Urothelium cell line (cell line): Measurements from ENCODE around the gene CGA.

Experiments
- DNase-seq: peaks from one replicate; pipeline ENCODE4 v3.0.0; 2011; ENCODE audit warnings: low spot score, mixed read lengths
- FAIRE-seq: peaks from 2 replicates; lab custom pipeline; 2011; peaks lifted over from hg19 to GRCh38; lab: Jason Lieb, UNC

The CGA gene

DNA sequence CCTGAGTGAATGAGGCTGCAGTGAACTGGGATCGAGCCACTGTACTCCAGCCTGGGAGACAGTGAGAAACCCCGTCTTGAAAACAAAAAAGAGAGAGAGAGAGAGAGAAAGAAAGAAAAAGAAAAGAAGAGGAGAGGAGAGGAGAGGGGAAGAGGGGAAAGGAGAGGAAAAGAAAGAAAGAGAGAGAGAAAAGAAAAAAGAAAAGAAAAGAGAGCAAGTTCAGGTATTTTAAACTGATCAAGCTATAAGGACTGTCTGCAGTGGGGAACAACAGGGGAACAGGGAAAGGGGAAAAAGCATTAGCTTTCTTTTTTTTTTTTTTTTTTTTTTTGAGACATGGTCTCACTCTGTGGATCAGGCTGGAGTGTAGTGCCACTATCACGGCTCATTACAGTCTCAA is 2.5 kb downstream of the CGA start:
- FAIRE-seq (no peak), DNase-seq (no peak)

DNA sequence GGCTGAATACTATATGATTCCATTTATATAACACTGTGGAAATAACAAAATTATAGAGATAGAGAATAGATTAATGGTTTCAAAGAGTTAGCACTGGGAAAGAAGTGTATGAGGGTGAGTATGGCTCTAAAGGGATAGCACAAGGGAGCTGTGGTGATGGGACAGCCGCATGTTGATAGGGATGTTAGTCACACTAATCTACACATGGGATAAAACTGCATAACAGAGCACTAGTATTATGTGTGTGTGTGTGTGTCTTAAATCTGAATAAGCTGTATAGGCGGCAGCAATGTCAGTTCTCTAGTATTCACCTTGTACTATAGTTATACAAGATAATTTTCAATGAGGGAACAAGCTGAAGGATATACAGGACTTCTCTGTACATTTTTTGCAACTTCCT is 5.8 kb downstream of the CGA start:
- DNase-seq (no peak), FAIRE-seq (no peak)

DNA sequence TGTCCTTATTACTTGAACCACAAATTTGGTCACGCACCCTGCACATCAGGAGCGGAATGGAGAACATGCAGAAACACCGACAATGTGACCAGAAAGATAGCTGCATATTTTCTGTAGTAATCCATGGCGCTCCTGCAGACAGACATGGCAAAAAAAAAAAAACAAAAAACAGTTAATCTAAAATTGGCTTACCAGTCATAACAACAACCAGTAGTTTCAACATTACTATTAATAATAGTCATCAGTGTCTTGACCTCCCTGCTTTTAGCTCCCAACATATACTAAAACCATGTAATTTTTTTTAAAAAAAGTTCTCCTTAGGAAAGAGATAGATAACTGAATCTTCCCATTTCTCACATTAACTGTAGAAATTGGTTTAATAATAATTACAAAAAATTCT is 6.8 kb downstream of the CGA start:
- FAIRE-seq (no peak), DNase-seq (no peak)

DNA sequence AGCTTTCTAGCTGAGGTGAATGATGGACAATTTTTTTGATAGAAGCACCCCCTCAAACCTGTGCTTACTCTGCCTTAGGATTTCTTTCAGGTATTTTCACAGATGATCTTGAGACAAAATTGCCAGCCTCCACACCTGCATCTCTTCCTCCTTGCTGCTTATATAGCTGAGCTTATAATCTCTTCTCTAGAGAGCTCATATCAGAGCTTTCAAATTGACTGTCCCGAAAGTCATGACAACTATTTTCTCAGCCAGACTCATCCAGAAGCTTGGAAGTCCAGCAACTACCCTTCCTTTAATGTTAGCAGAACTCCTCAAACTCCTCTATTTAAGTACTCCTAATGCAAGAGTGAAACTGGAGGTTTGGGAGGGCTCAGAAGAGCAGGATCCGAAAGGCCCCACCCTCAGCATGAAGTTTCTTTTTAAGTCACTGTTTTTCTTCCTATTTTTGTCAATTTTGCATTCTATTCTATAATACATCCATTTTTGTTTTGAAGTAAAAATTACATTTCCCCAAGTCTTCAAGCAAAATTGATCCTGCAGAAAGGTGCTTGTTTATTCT is 12.7 kb downstream of the CGA start:
- FAIRE-seq: no peak
- DNase-seq: no peak

DNA sequence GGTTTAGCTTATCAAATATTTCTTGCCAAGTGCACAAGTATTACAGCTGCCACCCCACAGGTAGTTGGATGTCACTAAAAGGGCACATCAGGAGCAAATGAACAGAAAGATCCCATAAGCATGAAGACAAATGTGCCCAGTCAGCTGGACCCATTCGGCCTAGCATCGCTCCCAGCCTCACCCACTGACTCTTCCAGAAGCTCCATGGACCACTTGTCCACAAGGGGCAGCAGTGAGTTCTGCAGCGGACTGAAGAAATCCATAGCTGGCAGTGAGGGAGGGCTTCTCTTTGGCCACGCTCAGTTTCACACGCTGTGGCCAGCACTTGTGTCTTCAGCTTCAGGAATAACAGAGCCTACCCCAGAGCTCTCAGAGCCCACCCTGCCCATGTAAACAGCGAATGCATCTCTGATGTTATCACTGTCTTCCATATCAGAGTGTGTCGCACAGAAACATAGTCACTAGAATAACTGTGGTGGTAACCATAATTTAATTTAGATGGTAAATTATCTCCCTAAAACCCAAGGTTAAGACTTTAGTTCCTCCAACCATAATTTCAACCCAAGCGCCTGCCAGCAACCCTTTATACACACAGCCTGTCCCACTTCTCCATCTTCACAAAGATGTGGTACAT is 15.8 kb downstream of the CGA start:
- DNase-seq (peak; percentile 61), FAIRE-seq (no peak)

DNA sequence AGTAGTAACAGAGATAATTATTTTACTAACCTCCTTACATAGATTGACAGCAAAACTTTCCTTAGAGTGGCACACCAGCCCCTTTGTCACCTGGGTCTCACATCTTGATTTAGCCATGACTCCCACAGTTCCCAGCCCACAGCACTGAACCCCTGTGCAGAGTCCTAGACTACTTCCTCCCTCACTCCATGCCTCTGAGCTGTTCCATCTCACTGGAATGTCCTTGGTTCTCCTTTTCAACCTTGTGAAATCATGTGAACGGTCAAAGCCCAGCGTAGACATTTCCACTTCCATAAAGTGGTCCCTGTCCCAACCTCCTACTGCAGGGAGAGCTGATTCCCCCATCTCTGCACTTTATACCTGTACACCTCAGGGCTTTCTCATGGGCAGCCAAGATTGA is 19.7 kb downstream of the CGA start:
- DNase-seq: no peak
- FAIRE-seq: no peak

DNA sequence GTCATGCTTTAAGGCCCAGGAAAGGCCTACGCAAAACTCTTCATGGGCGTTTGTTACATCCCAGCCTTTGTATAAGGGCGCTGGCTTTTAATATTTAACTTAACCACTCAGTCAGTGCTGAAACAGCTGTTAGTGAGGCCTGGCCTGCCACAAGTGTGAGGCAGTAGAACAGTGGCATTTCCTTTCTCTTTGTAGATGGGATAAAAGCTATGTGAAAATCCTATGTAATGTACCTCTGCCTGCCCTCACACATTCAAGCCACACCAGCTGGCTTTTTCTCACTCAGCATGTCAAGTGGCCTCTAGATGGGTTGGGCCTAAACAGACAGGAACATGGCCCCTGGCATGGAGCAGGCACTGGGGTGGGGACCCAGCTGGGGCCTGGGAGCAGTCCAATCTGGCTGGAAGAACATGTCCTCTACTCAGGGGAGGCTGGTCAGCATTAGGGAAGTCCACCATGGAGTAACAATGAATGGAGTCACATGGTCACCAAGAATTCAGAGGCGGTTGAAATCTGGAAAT is 20.7 kb downstream of the CGA start:
- DNase-seq: no peak
- FAIRE-seq: no peak

DNA sequence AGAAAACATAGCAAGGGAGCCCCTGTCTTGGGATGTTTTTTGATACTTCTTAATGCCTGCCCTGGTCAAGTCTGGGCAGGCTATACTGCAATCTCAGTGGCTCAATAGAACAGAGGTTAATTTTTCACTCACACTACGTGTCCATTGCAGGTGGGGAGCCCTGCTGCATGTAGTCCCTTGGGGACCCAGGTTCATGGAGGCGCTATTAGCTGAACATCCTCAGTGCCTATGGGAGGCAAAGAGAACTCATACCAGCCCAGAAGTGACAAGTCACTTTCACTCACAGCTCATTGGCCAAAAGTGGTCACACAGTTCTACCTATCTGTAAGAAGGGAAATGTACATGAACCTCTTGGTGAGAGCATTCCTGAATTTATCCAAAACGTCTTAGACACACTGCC is 23.2 kb downstream of the CGA start:
- no peak for FAIRE-seq
- no peak for DNase-seq

DNA sequence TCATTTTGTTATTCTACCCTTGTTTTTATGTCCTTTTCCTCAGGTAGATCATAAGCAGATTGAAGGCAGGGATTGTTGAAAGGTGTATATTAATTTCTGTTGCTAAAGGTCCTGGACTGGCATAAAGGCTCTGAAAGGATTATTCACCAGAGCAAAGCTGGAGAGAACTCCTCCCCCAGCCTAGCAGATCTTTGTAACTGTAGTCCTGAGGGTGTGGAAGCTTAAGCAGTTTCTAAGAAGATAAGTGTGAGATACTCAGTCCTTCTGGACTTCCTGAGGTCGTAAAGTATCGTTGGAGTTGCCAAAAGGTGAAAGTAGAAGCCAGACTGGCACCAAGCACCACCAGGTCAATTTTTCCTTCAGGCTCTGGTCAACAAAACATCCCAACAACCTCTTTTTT is 24.2 kb downstream of the CGA start:
- FAIRE-seq (no peak), DNase-seq (no peak)

DNA sequence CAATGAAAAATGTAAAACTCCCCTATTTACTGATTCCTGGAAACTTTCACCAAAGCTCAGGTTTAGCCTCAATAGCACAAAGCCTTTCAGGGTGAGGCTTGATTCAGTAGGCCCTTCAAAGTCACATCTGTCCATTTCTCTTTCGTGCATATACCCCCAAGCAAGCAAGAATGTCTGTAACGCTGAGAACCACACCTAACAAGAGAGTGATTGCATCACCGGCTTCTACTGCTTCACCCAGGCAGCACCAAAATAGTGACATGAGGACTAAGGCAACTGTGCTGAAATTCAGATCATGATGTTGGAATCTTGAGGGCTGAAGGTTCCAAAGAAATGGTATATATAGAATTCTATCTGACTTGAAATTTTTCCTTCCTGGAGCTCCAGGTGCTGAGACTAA is 26.1 kb downstream of the CGA start:
- DNase-seq: no peak
- no peak for FAIRE-seq

DNA sequence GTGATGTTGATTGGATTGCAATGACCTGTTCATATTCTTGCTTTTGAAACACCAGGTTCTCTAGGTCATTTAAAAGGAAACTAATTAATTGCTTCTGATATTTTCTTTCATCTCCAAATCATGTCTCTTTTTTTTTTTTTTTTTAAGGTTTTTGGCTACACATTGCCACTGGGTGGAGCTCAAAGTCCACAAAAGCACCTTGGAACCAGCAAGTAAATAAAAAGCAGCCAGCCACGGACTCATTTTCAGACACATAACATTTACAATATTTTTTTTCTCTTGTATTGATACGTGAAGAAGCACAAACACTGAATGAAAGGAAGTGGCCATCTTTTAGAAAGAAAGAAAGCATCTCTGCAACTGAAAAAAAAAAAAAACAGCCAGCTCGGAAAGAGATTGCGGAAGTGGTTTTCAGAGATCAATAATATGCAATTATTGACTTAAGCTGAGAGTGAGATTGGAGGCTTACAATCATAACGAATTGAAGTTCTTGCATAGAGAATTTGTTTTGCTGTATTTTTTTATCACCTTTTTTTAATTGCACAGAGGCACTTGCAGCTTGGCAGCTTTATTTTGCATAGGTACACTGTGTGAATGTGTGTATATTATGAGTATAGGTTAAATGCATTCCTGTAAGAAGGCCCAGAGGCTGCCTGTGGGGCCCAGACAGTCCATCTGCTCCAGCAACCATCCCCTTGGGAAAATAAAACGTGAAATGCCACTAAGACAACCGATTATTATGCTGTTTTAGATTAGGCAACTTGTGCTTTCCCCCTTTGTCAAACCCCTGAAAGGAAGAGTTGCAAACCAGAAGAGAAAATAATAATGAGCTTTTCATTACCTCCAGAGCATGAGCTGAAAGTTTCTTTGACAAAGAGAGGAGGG is 28.2 kb downstream of the CGA start:
- FAIRE-seq (no peak), DNase-seq (peak; percentile 27)

DNA sequence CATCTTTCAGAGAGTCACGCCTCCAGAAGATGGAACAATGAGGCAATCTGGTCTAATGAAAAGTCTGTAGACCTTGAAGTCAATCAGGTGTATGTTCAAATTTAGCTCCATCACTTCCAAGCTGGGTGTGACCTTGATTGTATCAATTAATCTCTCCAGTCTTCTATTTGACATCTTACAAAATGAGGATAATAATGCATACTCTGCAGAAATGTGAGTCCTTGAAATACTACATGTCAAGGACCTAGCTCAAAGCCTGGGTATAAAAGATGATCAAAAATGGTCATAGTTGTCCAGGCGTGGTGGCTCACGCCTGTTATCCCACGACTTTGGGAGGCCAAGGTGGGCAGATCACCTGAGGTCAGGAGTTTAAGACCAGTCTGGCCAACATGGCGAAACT is 29.8 kb downstream of the CGA start:
- DNase-seq: no peak
- FAIRE-seq: no peak

DNA sequence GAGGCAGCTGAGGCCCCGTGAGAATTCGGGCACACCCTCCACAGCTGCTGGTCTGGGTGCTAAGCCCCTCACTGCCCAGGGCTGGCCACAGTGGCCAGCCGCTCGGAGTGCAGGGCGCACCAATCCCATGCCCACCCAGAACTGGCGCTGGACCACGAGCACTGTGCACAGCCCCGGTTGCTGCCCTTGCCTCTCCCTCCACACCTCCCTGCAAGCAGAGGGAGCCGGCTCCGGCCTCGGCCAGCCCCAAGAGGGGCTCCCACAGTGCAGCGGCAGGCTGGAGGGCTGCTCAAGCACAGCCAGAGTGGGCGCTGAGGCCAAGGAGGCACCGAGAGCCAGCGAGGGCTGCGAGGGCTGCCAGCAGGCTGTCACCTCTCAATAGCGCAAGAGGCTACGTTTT is 35.0 kb downstream of the CGA start:
- FAIRE-seq: no peak
- DNase-seq: no peak

DNA sequence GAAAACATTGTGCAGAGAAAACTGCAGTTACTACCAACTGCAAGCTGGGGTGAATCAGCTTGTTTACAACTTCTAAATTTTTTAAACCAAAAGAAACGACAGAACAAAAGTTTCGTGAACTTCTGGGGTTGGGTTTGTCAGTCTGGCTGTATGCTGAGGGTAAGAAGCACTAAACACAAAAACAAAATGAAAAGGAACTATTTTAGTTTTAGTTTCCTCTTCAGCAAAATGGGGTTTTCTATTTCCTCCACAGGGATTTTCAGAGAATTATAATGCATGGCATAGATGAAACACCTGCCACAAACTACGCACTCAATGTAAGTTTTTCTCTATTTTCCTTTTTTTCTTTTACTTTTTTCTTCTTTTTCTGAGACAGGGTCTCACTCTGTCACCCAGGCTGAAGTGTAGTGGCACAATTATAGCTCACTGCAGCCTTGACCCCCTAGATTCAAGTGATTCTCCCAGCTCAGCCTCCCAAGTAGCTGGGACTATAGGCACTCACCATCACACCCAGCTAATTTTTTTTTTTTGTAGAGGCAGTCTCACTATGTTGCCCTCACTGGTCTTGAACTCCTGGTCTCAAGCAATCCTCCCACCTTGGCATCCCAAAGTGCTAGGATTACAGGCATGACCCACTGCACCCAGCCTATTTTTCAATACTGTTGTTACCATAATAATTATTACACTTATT is 40.6 kb downstream of the CGA start:
- FAIRE-seq (no peak), DNase-seq (no peak)

DNA sequence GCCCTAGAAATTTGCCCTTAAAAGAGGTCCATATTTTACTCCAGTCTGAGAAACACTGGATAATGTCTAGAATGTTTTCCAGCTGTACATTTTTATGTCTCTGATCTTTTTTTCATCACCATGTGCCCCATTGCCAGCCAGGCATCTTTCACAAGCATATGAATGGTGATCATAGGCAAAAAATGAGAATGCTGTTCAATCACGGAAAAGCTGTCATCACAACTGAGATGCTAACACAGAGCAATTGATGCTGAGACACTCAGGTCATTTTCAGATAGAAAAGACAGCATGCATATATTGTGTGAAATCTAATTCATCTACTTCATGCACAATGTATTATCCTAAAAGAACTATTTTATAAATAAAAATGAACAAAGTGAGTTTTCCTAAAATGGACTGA is 41.6 kb downstream of the CGA start:
- no peak for DNase-seq
- FAIRE-seq: no peak

DNA sequence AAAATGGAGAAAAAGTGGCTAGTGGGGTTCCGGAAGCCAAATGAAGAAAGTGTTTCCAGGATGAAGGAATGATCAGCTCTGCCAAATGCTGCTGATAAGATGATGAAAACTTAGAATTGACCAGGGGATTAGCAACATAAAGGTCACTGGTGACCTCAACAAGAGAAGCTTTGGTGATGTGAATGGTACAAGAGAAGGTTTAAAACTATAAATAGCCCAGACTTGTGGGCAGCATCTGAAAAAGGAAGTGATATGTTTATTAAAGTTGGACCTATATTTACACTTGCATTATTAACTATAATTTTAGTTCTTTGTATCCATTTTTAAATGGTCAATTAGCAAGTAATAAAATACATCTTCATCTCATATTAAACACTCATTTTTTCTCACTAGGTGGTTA is 45.1 kb downstream of the CGA start:
- FAIRE-seq (no peak), DNase-seq (no peak)

DNA sequence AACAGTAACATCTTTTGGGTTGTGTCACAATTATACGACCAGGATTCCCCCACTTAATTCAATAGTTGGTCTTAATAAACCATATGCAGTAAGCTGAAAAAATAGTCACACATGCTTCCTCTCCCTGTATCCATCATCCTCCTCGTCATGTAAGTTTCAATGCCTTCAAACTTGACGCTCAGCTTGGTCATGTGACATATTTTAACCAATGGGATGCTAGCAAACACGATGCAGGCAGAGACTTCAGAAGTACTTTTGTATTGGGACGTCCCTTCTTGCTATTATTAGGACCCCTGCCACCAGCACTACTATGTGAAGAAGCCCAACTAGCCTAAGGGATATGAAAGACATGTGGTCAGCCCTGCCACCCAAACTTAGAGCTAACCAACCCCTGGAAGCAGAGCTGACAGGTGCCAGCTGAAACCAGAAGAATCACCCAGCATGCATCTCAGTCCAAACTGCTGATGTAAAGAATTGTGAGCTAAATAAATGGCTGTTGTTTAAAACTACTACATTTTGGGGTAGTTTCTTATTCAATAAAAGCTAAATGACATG is 49.3 kb downstream of the CGA start:
- FAIRE-seq (no peak), DNase-seq (no peak)

DNA sequence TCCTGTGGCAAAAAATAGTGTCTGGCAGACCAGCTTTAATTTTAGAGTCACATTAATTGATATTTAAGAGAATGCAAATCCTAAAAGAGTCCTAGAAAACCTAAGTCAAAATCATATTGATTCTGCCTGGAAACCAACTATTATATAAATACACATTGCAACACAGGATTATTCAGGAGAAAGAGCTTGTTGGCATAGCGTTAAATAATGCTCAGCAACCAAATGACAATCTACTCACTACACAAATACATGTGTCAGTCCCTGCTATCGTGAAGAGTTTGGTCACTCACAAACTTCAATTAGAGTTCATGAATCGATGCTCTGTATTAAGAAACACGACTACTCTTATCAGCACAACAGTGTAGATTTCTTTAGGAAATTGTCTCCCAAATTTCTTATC is 54.2 kb downstream of the CGA start:
- DNase-seq (no peak), FAIRE-seq (no peak)
